ENCODE measurements around the gene RAMP3.
"Not testable (repeated sequence)": the region's sequence is repeated elsewhere in the genome, so short reads cannot be mapped to it uniquely, and the experiment has no call there.

RAMP3 gene, protein sequence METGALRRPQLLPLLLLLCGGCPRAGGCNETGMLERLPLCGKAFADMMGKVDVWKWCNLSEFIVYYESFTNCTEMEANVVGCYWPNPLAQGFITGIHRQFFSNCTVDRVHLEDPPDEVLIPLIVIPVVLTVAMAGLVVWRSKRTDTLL

GRCh38 chr7:45157653-45158401, at the start of gene RAMP3:
Gene RAMP3, plus strand, starts transcription at chr7:45157791. Its CDS starts 38 bp downstream, at chr7:45157829.
- TF ChIP-seq GATA1 (IDR thresholded peaks at IDR 0.05; ENCODE audit: low read depth, low read length) (no peak), POLR2A (IDR thresholded peaks at IDR 0.05; ENCODE audit: low read length) (no peak)
- no peak for DNase-seq

GRCh38 chr7:45108863-45109262, 48.7 kb upstream of the RAMP3 start:
- TF ChIP-seq GATA1 (IDR thresholded peaks at IDR 0.05; ENCODE audit: low read depth, low read length): no peak
- TF ChIP-seq POLR2A (IDR thresholded peaks at IDR 0.05; ENCODE audit: low read length): no peak
- DNase-seq: no peak

DNA sequence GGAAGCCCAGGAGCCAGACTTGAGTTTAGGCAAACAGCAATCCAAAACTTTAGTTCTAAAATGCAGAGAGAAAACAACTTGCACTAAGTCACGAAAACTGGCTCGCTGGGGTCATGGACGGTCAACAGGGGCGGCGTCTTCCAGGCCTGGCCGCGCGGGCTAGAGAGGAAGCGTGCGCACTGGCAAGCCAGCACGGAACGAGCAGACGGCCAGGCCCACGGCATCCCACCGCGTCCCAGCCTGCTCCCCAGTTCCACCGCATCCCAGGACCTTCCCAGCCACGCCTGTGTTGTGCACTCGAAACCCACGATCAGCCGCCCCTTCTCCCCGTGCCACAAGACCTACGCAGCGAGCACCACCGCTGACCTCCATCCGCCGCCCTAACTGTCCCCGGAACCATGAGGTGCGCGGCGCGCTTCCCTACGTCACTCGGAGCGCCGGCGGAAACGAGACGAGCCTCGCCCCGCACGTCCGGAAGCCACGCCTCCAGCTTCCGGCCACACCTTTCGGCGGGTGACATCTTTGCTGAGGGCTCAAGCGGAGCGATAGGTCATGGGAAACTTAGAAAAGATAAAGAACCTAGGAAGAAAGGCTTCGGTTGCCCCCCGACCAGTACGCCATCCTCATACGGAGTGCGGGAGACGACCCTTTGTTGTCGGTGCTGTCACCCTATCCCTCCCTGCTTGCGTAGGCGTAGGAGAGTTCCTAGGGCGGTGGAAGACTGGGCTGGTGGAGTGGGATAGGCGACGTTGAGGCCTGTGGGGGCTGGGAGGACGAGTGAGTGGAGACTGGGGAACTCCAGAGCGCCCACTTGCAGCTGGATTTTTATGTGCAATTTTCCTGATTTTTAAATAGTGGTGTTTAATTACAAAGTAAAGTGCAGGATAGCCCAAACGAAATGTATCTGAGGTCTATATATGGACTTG, 46.0 kb upstream of the RAMP3 start, which contains the start of gene TBRG4:
Gene TBRG4 (minus strand): TSS at position 400 of the 926 bp plus-strand sequence. CDS start 2,460 bp downstream, outside the sequence.
- TF ChIP-seq POLR2A (IDR thresholded peaks at IDR 0.05; ENCODE audit: low read length) (peak; percentile 99), GATA1 (IDR thresholded peaks at IDR 0.05; ENCODE audit: low read depth, low read length) (no peak)
- DNase-seq: peak; percentile 97

DNA sequence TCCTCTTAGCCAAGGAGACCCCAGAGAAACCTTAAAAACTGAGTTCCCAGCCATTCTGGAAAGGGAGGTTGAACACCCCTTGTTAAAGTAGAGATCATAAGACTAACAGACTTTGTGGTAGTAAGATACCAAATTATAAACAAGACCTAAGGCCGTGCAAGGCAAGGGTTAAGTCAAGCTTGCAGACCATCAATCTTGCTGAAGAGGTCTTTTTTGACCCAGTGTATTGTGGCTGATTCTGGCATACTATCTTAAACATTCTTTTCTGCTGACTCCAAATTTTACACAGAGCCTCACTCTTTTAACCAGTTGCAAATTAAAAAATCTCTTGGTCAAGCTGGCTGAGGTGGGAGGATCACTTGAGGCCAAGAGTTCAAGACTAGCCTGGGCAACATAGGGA, 44.9 kb upstream of the RAMP3 start:
- DNase-seq: no peak
- TF ChIP-seq POLR2A (IDR thresholded peaks at IDR 0.05; ENCODE audit: low read length): no peak
- TF ChIP-seq GATA1 (IDR thresholded peaks at IDR 0.05; ENCODE audit: low read depth, low read length): no peak

GRCh38 chr7:45114257-45114656, 43.3 kb upstream of the RAMP3 start:
- DNase-seq: not testable (repeated sequence)

- TF ChIP-seq POLR2A (IDR thresholded peaks at IDR 0.05; ENCODE audit: low read length) (no peak), GATA1 (IDR thresholded peaks at IDR 0.05; ENCODE audit: low read depth, low read length) (no peak)
- no peak for DNase-seq
These were observed 42.7 kb upstream of the RAMP3 start for GRCh38 chr7:45114926-45115325.

GRCh38 chr7:45116048-45116447, 41.5 kb upstream of the RAMP3 start:
- no peak for DNase-seq
- TF ChIP-seq POLR2A (IDR thresholded peaks at IDR 0.05; ENCODE audit: low read length) (no peak), GATA1 (IDR thresholded peaks at IDR 0.05; ENCODE audit: low read depth, low read length) (no peak)

GRCh38 chr7:45117582-45117981, 40.0 kb upstream of the RAMP3 start:
- no peak for DNase-seq
- no peak for TF ChIP-seq GATA1 (IDR thresholded peaks at IDR 0.05; ENCODE audit: low read depth, low read length)
- TF ChIP-seq POLR2A (IDR thresholded peaks at IDR 0.05; ENCODE audit: low read length): no peak

GRCh38 chr7:45118292-45118691, 39.3 kb upstream of the RAMP3 start:
- DNase-seq: no peak
- no peak for TF ChIP-seq GATA1 (IDR thresholded peaks at IDR 0.05; ENCODE audit: low read depth, low read length)
- no peak for TF ChIP-seq POLR2A (IDR thresholded peaks at IDR 0.05; ENCODE audit: low read length)

GRCh38 chr7:45118889-45119331, 38.7 kb upstream of the RAMP3 start:
- TF ChIP-seq POLR2A (IDR thresholded peaks at IDR 0.05; ENCODE audit: low read length) (no peak), GATA1 (IDR thresholded peaks at IDR 0.05; ENCODE audit: low read depth, low read length) (no peak)
- no peak for DNase-seq

DNA sequence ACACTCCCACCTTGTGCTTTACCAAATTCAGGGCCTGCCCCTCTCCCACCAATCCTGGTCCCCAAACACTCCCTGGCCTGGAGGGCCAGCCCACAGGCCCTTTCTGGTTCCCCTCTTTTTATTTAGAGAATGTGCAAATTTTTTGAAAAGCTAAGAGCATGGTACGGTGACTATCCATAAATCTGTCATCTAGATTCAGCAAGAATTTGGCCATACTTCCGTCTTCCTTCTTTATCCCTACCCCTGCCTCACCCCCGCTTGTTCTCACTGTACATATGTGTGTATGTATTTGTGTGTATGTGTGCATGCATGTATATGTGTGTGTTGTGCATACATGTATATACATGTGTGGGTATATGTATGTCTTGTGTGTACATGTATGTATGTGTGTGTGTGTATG, 38.0 kb upstream of the RAMP3 start:
- no peak for DNase-seq
- no peak for TF ChIP-seq POLR2A (IDR thresholded peaks at IDR 0.05; ENCODE audit: low read length)
- TF ChIP-seq GATA1 (IDR thresholded peaks at IDR 0.05; ENCODE audit: low read depth, low read length): no peak

DNA sequence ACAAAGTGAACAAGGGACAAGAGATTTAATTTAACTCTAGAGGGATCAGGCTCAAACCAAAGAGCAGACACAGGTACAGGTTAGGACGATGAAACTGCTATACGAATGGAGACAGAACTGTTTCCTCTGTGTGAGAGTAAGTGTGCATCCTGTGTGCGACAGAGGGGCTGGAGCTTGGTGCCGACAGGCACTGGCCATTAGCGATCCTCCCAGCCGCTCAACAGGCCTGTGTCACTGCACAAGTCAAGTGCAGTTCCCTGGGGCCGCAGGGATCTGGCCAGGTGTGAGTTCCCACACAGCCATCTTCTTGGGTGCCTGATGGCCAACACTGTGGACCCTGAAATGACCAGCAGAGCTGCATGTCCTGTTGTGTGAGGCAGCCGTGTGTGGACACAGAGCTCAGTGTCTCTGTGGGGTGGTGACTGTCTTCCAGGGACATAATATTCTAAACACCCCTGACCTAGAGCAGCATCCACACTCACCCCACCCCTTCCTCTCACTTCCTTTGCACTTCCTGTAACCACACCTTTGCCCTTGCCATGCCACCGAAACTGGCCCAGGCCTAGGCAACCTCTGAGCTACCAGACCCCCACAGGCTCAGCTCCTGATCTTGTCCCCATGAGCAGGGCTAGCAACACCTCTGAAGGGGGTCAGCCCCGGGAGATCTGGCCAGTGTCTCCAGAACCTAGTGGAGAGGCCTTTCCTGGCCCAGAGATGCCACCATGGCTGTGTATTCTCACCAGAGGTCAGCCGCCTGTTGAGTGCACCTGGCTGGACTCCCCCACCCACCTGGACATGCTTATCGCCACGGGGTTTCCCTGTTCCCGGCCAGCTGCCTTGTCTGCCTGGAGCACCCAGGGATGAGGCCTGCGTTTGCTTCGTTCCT, 34.4 kb upstream of the RAMP3 start:
- TF ChIP-seq POLR2A (IDR thresholded peaks at IDR 0.05; ENCODE audit: low read length) (no peak), GATA1 (IDR thresholded peaks at IDR 0.05; ENCODE audit: low read depth, low read length) (no peak)
- no peak for DNase-seq

Data from erythroblast (primary cell).